Mucosa of descending colon (tissue), 3 donors: Measurements from ENCODE around the gene C1orf216. TPM values are rescaled to one million over a fixed set of nuclear protein-coding genes. Genes with fewer than 3 reads are reported as not detected.
A peak's percentile ranks its signal among the peaks of the same experiment; 100 is the strongest.
"Not testable (repeated sequence)": the region's sequence is repeated elsewhere in the genome, so short reads cannot be mapped to it uniquely, and the experiment has no call there.

Experiments used
- ATAC-seq: fragments of 200-7000 bp; cut with Tn5 transposase; one replicate; pipeline ENCODE4 v1.9.1; 2020; ENCODE audit warnings: mild to moderate bottlenecking, moderate library complexity
- DNase-seq, 3 donors: peaks; one replicate each; pipeline ENCODE4 v3.0.0-alpha.2; 2020
- H3K36me3 ChIP-seq: fragments of 200-600 bp; one replicate; pipeline ENCODE4 v1.8.0; 2021; ENCODE audit warnings: low read depth, mild to moderate bottlenecking
- H3K4me1 ChIP-seq: fragments of 200-600 bp; one replicate; pipeline ENCODE4 v1.8.0; 2021; ENCODE audit warnings: low read depth, mild to moderate bottlenecking
- H3K4me3 ChIP-seq: fragments of 200-600 bp; one replicate; pipeline ENCODE4 v1.8.0; 2021; ENCODE audit warnings: mild to moderate bottlenecking
- H3K9me3 ChIP-seq: fragments of 200-600 bp; one replicate; pipeline ENCODE4 v1.8.0; 2021; ENCODE audit warnings: mild to moderate bottlenecking
- intact Hi-C, 2 donors: fragments of 100-400 bp; cut with DNase I in 1 of 2; cut with micrococcal nuclease in 1 of 2; formaldehyde crosslinking; loops; one replicate each; pipeline versions ENCODE4 v1.11.0 to v1.11.1; 2022; cut with DNase I, micrococcal nuclease
- total RNA-seq, 3 donors: library from RNA; stranded (reverse); fragmentation: NEBNext Ultra II Directional in 2 of 3; extraction: Animal tissue kit (Norgen Biotek cat#: 25700) in 2 of 3; gene quantifications; one replicate each; pipeline versions ENCODE4 v1.2.1 to v1.2.4, GENCODE V29; 2021 to 2023
- TF ChIP-seq, protein P1 (sequence below): fragments of 200-600 bp; IDR thresholded peaks from one replicate; pipeline ENCODE4 v1.8.0; 2022; ENCODE audit warnings: antibody characterized with exemption, mild to moderate bottlenecking
- donor health status: DM: no; HTN: no; CAD: no; lungs with moderate emphysema.
- donor health status: DM: no; HTN: no; CAD: no.
- donor health status: DM: no; HTN: yes; CAD: no.

Gene C1orf216
- total RNA-seq, 3 donors from 2014 or later: 0.87 to 23.1 (median 3.9) TPM

- Histone ChIP-seq H3K36me3 (no peaks in the 10 kb centered on the region), H3K9me3 (no peaks in the 10 kb centered on the region), H3K4me1 (no peaks in the 10 kb centered on the region), H3K4me3 (no peak overlapping the region)
- DNase-seq: peak in 2 of 3 donors; percentile 38 to 68
- ATAC-seq: peak; percentile 87
- TF ChIP-seq, protein P1, sequence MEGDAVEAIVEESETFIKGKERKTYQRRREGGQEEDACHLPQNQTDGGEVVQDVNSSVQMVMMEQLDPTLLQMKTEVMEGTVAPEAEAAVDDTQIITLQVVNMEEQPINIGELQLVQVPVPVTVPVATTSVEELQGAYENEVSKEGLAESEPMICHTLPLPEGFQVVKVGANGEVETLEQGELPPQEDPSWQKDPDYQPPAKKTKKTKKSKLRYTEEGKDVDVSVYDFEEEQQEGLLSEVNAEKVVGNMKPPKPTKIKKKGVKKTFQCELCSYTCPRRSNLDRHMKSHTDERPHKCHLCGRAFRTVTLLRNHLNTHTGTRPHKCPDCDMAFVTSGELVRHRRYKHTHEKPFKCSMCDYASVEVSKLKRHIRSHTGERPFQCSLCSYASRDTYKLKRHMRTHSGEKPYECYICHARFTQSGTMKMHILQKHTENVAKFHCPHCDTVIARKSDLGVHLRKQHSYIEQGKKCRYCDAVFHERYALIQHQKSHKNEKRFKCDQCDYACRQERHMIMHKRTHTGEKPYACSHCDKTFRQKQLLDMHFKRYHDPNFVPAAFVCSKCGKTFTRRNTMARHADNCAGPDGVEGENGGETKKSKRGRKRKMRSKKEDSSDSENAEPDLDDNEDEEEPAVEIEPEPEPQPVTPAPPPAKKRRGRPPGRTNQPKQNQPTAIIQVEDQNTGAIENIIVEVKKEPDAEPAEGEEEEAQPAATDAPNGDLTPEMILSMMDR: peak; percentile 61
- intact Hi-C loops: no loop called here
Measured at GRCh38 chr1:35726450-35727433, 8.1 kb upstream of the C1orf216 start.

DNA sequence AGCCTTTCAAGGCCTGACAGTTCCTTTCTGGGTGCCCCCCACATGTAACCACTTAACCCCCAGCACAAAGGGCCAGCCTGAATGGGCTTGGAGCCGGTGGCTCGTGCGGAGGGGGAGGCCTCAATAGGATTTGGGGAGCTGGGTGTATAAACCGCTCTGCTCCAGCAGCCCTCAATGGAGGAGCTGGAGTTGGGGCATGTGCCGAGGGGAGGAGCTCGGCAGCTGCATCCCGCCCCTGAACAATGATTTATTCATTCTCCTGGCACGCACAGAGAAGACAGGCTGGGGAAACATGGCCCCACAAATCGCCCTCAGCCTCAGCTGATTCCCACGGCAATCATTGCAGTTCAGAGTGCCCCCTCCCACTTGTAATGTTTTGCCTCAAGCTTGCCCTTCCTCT is 6.9 kb upstream of the C1orf216 start:
- H3K4me3 ChIP-seq: no peak overlapping the region
- intact Hi-C loops: no loop called here
- TF ChIP-seq, protein P1: no peak
- H3K9me3 ChIP-seq: no peaks in the 10 kb centered on the region
- no peaks in the 10 kb centered on the region for H3K4me1 ChIP-seq
- H3K36me3 ChIP-seq: no peaks in the 10 kb centered on the region
- ATAC-seq: no peak
- no peak for DNase-seq

DNA sequence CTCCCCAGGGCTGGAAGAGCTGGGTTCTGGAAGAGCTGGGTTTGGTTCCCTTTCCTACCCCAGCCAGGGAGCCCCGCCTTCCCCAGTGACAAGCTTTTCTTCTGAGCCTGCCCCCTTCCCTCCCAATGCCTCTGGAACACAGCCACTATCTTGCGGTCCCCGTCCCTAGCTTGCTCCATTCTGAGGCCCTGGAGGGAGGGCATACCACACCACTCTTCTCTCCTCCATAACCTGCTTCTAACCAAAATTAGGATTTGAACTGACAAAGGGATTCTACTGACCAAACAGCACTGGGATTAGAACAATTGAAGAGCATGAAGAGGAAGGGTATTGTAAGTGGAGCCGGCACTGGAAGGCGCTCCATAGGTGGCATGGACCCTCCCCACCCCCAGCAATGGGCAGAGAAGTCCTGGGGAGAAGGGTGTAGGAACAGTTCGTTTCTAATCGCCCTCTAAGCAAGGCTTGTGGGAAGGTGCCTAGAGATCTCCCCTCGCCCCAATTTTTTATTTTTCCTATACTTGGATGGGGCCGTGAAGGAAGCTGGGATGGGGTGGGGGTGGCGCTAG is 690 bp downstream of the C1orf216 start:
- peak; percentile 34 to 54 (median 37) for DNase-seq
- no peaks in the 10 kb centered on the region for H3K9me3 ChIP-seq
- H3K36me3 ChIP-seq: no peaks in the 10 kb centered on the region
- TF ChIP-seq, protein P1: no peak
- intact Hi-C loops: loop anchor here (5.0 kb wide), 2 partner anchors 141 to 151 kb away; no protein-coding TSS in a partner anchor
- peak overlapping the region; percentile 33 for H3K4me3 ChIP-seq
- peak; percentile 10 for ATAC-seq
- H3K4me1 ChIP-seq: peaks cover 5% of the 10 kb centered on the region

DNA sequence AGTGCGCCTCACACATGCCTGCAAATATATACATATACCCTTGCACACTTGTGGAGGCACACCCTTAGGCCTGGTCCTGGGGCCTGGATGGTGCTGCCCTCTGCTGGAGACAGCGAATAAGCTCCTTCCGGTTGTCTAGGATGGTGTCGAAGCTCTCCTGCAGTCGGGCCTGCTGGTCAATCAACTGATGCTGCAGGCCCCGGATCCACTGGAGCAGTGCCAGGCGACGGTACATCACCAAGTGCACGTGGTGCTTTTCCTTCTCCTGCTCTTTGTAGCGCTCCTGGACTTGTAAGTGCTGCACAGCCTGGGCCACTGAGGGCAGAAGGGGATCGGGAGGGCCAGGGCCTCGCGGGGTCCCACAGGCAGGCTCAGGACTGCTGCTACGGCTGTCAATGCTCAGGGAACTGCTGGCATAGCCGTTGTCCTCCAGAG is 3.1 kb downstream of the C1orf216 start:
- Histone ChIP-seq H3K4me3 (no peak overlapping the region), H3K36me3 (no peaks in the 10 kb centered on the region), H3K9me3 (no peaks in the 10 kb centered on the region), H3K4me1 (peaks cover 5% of the 10 kb centered on the region)
- intact Hi-C loops: loop anchor here (5.0 kb wide), 2 partner anchors 138 to 148 kb away; no protein-coding TSS in a partner anchor
- ATAC-seq: peak; percentile 85
- DNase-seq: peak; percentile 75 to 84 (median 83)
- TF ChIP-seq, protein P1: peak; percentile 69

DNA sequence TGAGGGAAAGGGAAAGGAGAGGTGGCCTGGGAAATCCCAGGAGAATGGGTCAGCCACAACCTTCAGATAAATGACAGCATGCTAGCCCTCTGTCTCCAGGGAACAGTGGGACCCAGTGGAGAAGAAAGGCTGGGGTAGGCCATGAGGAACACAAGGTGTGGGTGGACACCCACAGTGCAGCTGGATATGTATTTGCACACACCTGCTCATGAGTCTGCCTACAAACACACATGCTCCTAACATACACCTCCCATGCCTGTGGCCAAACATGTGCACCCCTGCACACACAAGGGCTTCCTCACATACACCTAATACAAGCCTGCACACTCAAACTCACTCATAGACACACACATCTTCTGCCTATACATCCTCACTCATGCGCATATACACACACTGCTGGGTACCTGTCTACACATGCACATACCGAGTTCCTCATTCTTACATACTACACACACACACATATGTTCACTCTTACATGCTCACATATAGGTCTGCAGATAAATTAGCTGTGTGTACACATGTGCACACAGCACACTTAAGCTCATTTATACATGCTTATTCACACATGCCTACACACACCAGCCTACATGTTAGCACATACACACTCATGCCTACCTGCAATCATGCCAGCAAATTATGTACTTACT is 3.6 kb downstream of the C1orf216 start:
- Histone ChIP-seq H3K4me3 (no peak overlapping the region), H3K9me3 (no peaks in the 10 kb centered on the region), H3K36me3 (no peaks in the 10 kb centered on the region), H3K4me1 (peaks cover 5% of the 10 kb centered on the region)
- TF ChIP-seq, protein P1: no peak
- intact Hi-C loops: loop anchor here (5.0 kb wide), 2 partner anchors 138 to 148 kb away; no protein-coding TSS in a partner anchor
- ATAC-seq (no peak), DNase-seq (no peak)

- H3K36me3 ChIP-seq, H3K4me3 ChIP-seq, H3K9me3 ChIP-seq, ATAC-seq, intact Hi-C loops, DNase-seq, H3K4me1 ChIP-seq: not testable (repeated sequence)
Measured at GRCh38 chr1:35711098-35711497, 7.6 kb downstream of the C1orf216 start.
